HFFc6 (cell line): ENCODE results near the gene DOCK6. TPM values are rescaled to one million over a fixed set of nuclear protein-coding genes. Genes with fewer than 3 reads are reported as not detected.
A peak's percentile ranks its signal among the peaks of the same experiment; 100 is the strongest.

Experiments
- DNase-seq: peaks from one replicate; pipeline ENCODE4 v3.0.0-alpha.2; 2018
- H3K27ac Mint-ChIP-seq: 2 replicates; pipeline ENCODE4 v1.8.0; 2020; ENCODE audit warnings: mild to moderate bottlenecking, mixed read lengths
- H3K27me3 Mint-ChIP-seq: 2 replicates; pipeline ENCODE4 v1.8.0; 2021; ENCODE audit warnings: mild to moderate bottlenecking, moderate library complexity, mixed read lengths; ENCODE audit not compliant: insufficient read depth
- H3K36me3 Mint-ChIP-seq: 2 replicates; pipeline ENCODE4 v1.8.0; 2021; ENCODE audit warnings: low read depth, mixed read lengths
- H3K4me1 Mint-ChIP-seq: 2 replicates; pipeline ENCODE4 v1.8.0; 2020; ENCODE audit warnings: low read depth, mixed read lengths
- H3K4me3 Mint-ChIP-seq: 2 replicates; pipeline ENCODE4 v1.8.0; 2020; ENCODE audit warnings: mild to moderate bottlenecking, moderate library complexity, mixed read lengths
- H3K9me3 Mint-ChIP-seq: 2 replicates; pipeline ENCODE4 v1.8.0; 2020; ENCODE audit warnings: mild to moderate bottlenecking, mixed read lengths
- CTCF ChIP-seq: fragments of 200-600 bp; sonication (generic); IDR thresholded peaks from 2 replicates; pipeline ENCODE4 v1.5.0; 2021; ENCODE audit warnings: antibody characterized with exemption, mild to moderate bottlenecking
- total RNA-seq, 6 experiments: library from RNA; stranded (reverse); fragmentation: NEBNext Ultra II Directional; extraction: Animal tissue kit (Norgen Biotek cat#: 25700); gene quantifications; 2 replicates in 1 of 6; 3 replicates in 5 of 6; pipeline ENCODE4 v1.2.3, GENCODE V29; 2021

Gene DOCK6
- total RNA-seq, 6 experiments from 2014 or later: 20.7 to 32.2 (median 22.9) TPM

- H3K27me3 Mint-ChIP-seq: peaks cover 3% of the 10 kb centered on the region; the same call in 1 of the 2 replicates
- H3K4me3 Mint-ChIP-seq: no peak overlapping the region
- TF ChIP-seq CTCF: no peak
- H3K36me3 Mint-ChIP-seq: no peaks in the 10 kb centered on the region
- no peak for DNase-seq
- peak overlapping the region; percentile 45; the same call in 1 of the 2 replicates for H3K27ac Mint-ChIP-seq
- H3K4me1 Mint-ChIP-seq: peaks cover 36% of the 10 kb centered on the region
- no peaks in the 10 kb centered on the region for H3K9me3 Mint-ChIP-seq
These were observed 60.5 kb downstream of the DOCK6 start for GRCh38 chr19:11201791-11202190.

GRCh38 chr19:11200931-11201330 is 61.4 kb downstream of the DOCK6 start:
- no peak for TF ChIP-seq CTCF
- H3K4me3 Mint-ChIP-seq: no peak overlapping the region
- no peaks in the 10 kb centered on the region; the same call in 1 of the 2 replicates for H3K36me3 Mint-ChIP-seq
- no peak overlapping the region for H3K27ac Mint-ChIP-seq
- no peak for DNase-seq
- H3K9me3 Mint-ChIP-seq: no peaks in the 10 kb centered on the region
- H3K27me3 Mint-ChIP-seq: 0 out of 2 replicates have a peak, but pooled peaks cover 1% of the 10 kb centered on the region
- peaks cover 43% of the 10 kb centered on the region for H3K4me1 Mint-ChIP-seq

- H3K9me3 Mint-ChIP-seq: no peaks in the 10 kb centered on the region
- 0 out of 2 replicates have a peak, but pooled peaks cover 1% of the 10 kb centered on the region for H3K27me3 Mint-ChIP-seq
- H3K36me3 Mint-ChIP-seq: peaks cover 6% of the 10 kb centered on the region
- no peak overlapping the region for H3K27ac Mint-ChIP-seq
- no peak overlapping the region for H3K4me3 Mint-ChIP-seq
- no peak for DNase-seq
- peaks cover 50% of the 10 kb centered on the region for H3K4me1 Mint-ChIP-seq
- no peak for TF ChIP-seq CTCF
These were observed 62.2 kb downstream of the DOCK6 start for GRCh38 chr19:11200015-11200574.

GRCh38 chr19:11199517-11199916 is 62.8 kb downstream of the DOCK6 start:
- 0 out of 2 replicates have a peak, but pooled peaks cover 1% of the 10 kb centered on the region for H3K27me3 Mint-ChIP-seq
- H3K4me3 Mint-ChIP-seq: no peak overlapping the region
- H3K4me1 Mint-ChIP-seq: peaks cover 46% of the 10 kb centered on the region
- TF ChIP-seq CTCF: no peak
- DNase-seq: no peak
- H3K9me3 Mint-ChIP-seq: no peaks in the 10 kb centered on the region
- H3K27ac Mint-ChIP-seq: no peak overlapping the region
- H3K36me3 Mint-ChIP-seq: peaks cover 6% of the 10 kb centered on the region

- no peak for DNase-seq
- no peak for TF ChIP-seq CTCF
- peaks cover 9% of the 10 kb centered on the region for H3K36me3 Mint-ChIP-seq
- 0 out of 2 replicates have a peak, but pooled peaks cover 1% of the 10 kb centered on the region for H3K27me3 Mint-ChIP-seq
- H3K4me3 Mint-ChIP-seq: no peak overlapping the region
- no peaks in the 10 kb centered on the region for H3K9me3 Mint-ChIP-seq
- H3K27ac Mint-ChIP-seq: no peak overlapping the region
- H3K4me1 Mint-ChIP-seq: peaks cover 40% of the 10 kb centered on the region
These were observed 63.4 kb downstream of the DOCK6 start for GRCh38 chr19:11198769-11199424.
